ENCODE measurements around the gene TWF2. TPM values are rescaled to one million over a fixed set of nuclear protein-coding genes. Genes with fewer than 3 reads are reported as not detected.

TWF2 gene
- total and polyA plus RNA-seq, 2 of the 13 experiments (the other 11 are each of a cell fraction or from before 2014, with no cell fraction given): 45.5 to 108 TPM

- TF ChIP-seq ZNF597 (CRISPR knock-in tag; IDR thresholded peaks at IDR 0.05) (no peak), SRSF4 (IDR thresholded peaks at IDR 0.05; ENCODE audit: low read depth, low read length, poor library complexity, severe bottlenecking) (no peak), POLR2A (IDR thresholded peaks at IDR 0.05; ENCODE audit: insufficient read depth in 1 of 2, low read depth in 2 of 2, low read length in 2 of 2) (0 out of 4 replicates have a peak, but pooled peaks of 1 of the 2 experiments have one; percentile 9), ZNF468 (CRISPR knock-in tag; IDR thresholded peaks at IDR 0.05) (no peak), ZFP37 (CRISPR knock-in tag; IDR thresholded peaks at IDR 0.05; ENCODE audit: borderline replicate concordance) (no peak), ZSCAN22 (CRISPR knock-in tag; IDR thresholded peaks at IDR 0.05) (no peak), SALL1 (CRISPR knock-in tag; IDR thresholded peaks at IDR 0.05) (peak; percentile 80), ZNF572 (CRISPR knock-in tag; IDR thresholded peaks at IDR 0.05) (no peak), U2AF1 (optimal IDR thresholded peaks at IDR 0.05; ENCODE audit: low read depth, low read length) (no peak), SYNCRIP (IDR thresholded peaks at IDR 0.05; ENCODE audit: insufficient read depth, low read depth, low read length) (no peak), NR2F2 (IDR thresholded peaks at IDR 0.05; ENCODE audit: borderline replicate concordance, low read depth) (peak; percentile 67; the same call in 1 of the 2 replicates), KDM5A (IDR thresholded peaks at IDR 0.05; ENCODE audit: borderline replicate concordance, low read length) (no peak), JARID2 (CRISPR knock-in tag; IDR thresholded peaks at IDR 0.05; ENCODE audit: insufficient replicate concordance) (no peak), ZNF570 (CRISPR knock-in tag; IDR thresholded peaks at IDR 0.05; ENCODE audit: borderline replicate concordance) (no peak), CBX5 (CRISPR knock-in tag; IDR thresholded peaks at IDR 0.05; ENCODE audit: borderline replicate concordance) (peak; percentile 50; the same call in 1 of the 2 replicates), DR1 (CRISPR knock-in tag; IDR thresholded peaks at IDR 0.05) (no peak), SNRNP70 (IDR thresholded peaks at IDR 0.05; ENCODE audit: low read depth, low read length) (no peak), AGO2 (optimal IDR thresholded peaks at IDR 0.05; ENCODE audit: low read depth, low read length) (no peak), ZNF569 (CRISPR knock-in tag; IDR thresholded peaks at IDR 0.05; ENCODE audit: borderline replicate concordance) (no peak), RCOR2 (CRISPR knock-in tag; IDR thresholded peaks at IDR 0.05) (peak; percentile 88), NCOR1 (IDR thresholded peaks at IDR 0.05; ENCODE audit: borderline replicate concordance, low read length) (peak; percentile 78; the same call in 1 of the 2 replicates), CCDC6 (CRISPR knock-in tag; IDR thresholded peaks at IDR 0.05) (no peak), ZNF101 (CRISPR knock-in tag; IDR thresholded peaks at IDR 0.05; ENCODE audit: borderline replicate concordance, low read depth) (no peak), ARNT (IDR thresholded peaks at IDR 0.05) (no peak), ZFP36L1 (CRISPR knock-in tag; IDR thresholded peaks at IDR 0.05) (peak; percentile 51; the same call in 1 of the 2 replicates), ZNF18 (CRISPR knock-in tag; IDR thresholded peaks at IDR 0.05; ENCODE audit: insufficient replicate concordance) (no peak), ZNF329 (CRISPR knock-in tag; IDR thresholded peaks at IDR 0.05; ENCODE audit: low read depth) (no peak), ZNF350 (CRISPR knock-in tag; IDR thresholded peaks at IDR 0.05; ENCODE audit: borderline replicate concordance, low read depth) (no peak)
These were observed 28.4 kb downstream of the TWF2 start (continued) for GRCh38 chr3:52210550-52211046.
